Fibroblast of the aortic adventitia (primary cell): ENCODE results near the gene ENGASE. TPM values are rescaled to one million over a fixed set of nuclear protein-coding genes. Genes with fewer than 3 reads are reported as not detected.

Experiments
- DNase-seq: peaks from one replicate; pipeline ENCODE4 v3.0.0-alpha.2; 2010; ENCODE audit warnings: low read depth
- H3K4me3 ChIP-seq: 2 replicates; pipeline ENCODE4 v1.5.1; 2011; ENCODE audit warnings: low read depth, mild to moderate bottlenecking, control low read depth, low read length, moderate library complexity
- total RNA-seq: library from RNA; depleted of rRNA; stranded (reverse); fragments of >200 nt; gene quantifications from 2 replicates; pipeline ENCODE4 v1.2.3, GENCODE V29; 2012; ENCODE audit warnings: low replicate concordance
- TF ChIP-seq, protein P1 (sequence below): IDR thresholded peaks from 2 replicates; pipeline ENCODE4 v1.5.1; 2011; ENCODE audit warnings: mild to moderate bottlenecking, low read length, control low read depth, inconsistent platforms; ENCODE audit not compliant: insufficient read depth

Gene ENGASE
- total RNA-seq, 1 donor: 8.4 TPM

DNA sequence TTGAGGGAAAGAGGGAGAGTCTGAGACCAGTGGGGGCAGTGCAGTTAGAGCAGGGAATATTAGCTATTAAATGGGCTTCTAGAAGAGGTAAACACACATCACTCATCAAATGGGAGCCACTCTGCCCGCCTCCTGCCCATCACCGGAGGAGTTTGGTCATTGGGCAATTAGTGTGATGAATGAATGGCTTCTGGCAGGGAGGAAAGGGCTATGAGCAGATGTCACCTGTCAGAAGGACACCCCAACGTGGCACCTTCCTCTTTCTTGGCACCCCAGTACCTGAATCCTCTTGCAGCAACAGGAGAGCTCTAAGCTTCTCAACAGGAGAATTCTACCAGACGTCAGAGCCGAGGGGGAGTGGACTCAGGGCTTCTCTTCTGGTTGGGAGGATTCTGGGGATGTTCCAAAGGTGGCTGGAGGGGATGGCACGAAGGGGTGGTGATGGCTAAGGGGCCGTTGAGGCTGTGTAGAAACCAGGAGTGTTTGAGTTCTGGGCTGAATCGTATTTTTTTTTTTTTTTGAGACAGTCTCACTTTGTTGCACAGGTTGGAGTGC, 39.6 kb upstream of the ENGASE start:
- TF ChIP-seq, protein P1, sequence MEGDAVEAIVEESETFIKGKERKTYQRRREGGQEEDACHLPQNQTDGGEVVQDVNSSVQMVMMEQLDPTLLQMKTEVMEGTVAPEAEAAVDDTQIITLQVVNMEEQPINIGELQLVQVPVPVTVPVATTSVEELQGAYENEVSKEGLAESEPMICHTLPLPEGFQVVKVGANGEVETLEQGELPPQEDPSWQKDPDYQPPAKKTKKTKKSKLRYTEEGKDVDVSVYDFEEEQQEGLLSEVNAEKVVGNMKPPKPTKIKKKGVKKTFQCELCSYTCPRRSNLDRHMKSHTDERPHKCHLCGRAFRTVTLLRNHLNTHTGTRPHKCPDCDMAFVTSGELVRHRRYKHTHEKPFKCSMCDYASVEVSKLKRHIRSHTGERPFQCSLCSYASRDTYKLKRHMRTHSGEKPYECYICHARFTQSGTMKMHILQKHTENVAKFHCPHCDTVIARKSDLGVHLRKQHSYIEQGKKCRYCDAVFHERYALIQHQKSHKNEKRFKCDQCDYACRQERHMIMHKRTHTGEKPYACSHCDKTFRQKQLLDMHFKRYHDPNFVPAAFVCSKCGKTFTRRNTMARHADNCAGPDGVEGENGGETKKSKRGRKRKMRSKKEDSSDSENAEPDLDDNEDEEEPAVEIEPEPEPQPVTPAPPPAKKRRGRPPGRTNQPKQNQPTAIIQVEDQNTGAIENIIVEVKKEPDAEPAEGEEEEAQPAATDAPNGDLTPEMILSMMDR: no peak
- no peak for DNase-seq
- H3K4me3 ChIP-seq: no peak overlapping the region

DNA sequence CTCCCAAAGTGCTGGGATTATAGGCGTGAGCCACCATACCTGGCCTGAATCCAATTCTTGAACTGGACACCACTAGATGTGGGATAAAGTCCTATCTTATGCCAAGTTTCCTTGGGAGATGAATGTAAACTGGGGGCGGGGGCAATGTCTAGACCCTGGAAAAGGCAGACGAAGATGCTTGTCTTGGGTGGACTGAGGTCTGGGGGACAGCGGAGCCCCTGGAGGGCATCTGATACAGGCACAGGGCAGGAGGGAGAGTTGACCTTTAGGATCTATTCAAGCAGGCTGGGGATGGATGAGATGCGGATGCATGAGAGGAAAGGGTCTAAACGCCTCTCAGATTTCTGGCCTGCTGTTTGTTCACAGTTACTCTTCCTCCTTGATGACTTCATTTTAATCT, 38.9 kb upstream of the ENGASE start:
- no peak for DNase-seq
- TF ChIP-seq, protein P1: no peak
- no peak overlapping the region for H3K4me3 ChIP-seq

DNA sequence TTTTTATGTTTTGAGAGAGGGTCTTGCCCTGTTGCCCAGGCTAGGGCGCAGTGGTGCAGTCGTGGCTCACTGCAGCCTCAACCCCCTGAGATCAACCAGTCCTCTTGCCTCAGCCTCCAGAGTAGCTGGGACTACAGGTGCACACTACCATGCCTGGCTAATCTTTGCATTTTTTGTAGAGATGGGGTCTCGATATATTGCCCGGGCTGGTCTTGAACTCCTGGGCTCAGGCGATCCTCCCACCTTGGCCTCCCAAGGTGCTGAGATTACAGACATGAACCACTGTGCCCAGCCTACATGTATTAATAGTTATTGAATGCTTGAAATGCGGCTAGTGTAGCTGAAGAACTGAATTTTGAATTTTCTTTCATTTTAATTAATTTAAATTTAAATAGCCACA, 38.4 kb upstream of the ENGASE start:
- no peak overlapping the region for H3K4me3 ChIP-seq
- TF ChIP-seq, protein P1: no peak
- DNase-seq: no peak

DNA sequence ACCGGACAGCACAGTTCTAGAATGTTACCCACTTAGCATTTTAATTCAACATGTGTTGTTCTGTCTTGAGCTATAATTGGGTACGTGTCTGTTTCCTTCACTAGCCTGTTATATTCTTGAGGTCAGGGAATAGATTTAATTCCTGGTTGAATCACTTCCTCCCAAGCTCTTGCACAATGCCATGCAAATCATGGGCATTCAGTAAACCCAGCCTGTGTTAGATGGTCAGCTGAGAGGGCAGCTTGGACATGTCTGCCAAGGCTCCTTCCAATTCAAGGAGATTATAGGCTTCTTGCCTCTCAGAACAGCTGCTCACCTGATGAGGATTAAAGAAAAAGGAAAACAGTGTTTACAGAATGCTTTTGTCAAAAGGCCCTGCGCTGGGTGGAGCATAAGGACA, 38.0 kb upstream of the ENGASE start:
- TF ChIP-seq, protein P1: no peak
- peak; percentile 94 for DNase-seq
- H3K4me3 ChIP-seq: no peak overlapping the region

DNA sequence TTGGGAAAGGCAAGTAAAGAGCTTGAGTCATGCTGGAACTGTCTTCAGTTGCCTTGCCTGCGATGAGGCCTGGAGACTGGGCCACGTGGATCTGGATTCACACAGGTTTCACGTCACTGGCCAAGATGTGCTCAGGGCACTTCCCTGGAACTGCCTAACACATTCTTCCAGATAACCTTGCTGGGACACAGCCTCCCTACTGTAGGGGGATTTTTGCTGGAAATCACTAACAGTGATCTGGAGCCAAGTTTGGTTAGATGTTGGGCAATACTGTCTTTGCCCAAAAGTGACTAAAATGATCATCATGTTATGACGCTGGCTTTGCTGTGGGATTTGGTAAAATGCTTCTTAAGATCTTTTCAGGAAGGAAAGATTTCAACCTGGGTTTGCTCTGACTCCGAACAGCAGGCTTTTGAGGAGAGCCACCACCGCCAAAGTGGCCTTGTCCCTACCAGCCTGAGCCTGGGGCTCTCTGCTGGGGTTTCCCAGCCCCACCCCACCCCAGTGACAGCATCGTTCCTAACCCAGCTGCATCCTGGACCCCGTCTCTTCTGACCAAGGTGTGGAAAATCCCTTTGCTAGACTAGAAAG, 36.0 kb upstream of the ENGASE start:
- TF ChIP-seq, protein P1: no peak
- H3K4me3 ChIP-seq: no peak overlapping the region
- peak; percentile 100 for DNase-seq

DNA sequence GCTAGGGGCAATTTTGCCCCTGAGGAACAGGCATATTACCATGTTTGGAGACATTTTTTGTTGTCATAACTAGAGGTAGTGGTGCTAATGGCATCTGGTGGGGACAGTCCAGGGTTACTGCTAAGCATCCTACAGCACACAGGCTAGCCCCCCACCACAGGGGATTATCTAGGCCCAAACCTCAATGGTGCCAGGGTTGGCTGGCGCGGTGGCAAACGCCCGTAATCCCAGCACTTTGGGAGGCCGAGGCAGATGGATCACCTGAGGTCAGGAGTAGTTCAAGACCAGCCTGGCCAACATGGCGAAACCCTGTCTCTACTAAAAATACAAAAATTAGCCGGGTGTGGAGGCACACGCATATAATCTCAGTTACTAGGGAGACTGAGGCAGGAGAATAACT, 35.5 kb upstream of the ENGASE start:
- TF ChIP-seq, protein P1: no peak
- no peak for DNase-seq

DNA sequence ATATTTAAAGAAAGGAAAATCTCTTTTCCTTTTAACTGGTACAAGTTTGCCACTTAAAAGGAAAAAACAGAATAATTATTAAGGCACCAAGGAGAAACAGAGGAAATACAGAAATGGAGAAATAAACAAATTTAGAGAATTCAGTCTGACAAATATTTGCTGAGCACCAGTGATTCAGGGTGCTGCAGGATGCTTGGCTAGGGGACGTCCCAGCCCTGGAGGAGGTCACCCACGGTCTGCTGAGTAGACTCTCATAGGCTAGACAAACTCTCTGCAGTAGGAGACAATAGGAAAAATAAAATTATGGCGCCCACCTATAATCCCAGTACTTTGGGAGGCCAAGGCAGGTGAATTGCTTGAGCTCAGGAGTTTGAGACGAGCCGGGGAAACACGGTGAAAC, 34.7 kb upstream of the ENGASE start:
- no peak overlapping the region for H3K4me3 ChIP-seq
- DNase-seq: no peak
- TF ChIP-seq, protein P1: no peak

More for the DNA sequence above, 35.5 kb upstream of the ENGASE start:
- H3K4me3 ChIP-seq: no peak overlapping the region
